ENCODE data around the gene FREM2. TPM values are rescaled to one million over a fixed set of nuclear protein-coding genes. Genes with fewer than 3 reads are reported as not detected.

FREM2 gene
- total RNA-seq, 1 donor from 2014 or later = under 0.01 TPM

DNA sequence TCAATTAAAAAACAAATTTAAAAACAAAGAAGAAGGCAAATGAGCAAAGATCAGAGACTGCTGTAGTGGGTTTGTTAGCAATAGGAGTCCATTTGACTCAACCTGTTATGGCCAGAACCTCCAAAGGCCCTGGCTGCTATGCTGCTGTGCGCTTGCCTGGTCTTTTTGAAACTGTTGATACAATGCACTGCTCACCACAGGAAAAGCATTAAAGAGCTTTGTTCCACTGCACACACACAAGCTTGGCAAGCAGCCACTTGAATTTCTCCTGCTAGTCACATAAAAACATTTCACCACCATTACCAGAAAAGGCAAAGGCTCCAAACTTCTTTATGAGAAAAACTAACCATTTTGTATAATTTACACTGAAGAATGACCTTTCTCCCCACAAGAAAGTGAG, 132.2 kb downstream of the FREM2 start:
- DNase-seq (ENCODE audit: extremely low read depth, low read depth, low spot score) = no peak

DNA sequence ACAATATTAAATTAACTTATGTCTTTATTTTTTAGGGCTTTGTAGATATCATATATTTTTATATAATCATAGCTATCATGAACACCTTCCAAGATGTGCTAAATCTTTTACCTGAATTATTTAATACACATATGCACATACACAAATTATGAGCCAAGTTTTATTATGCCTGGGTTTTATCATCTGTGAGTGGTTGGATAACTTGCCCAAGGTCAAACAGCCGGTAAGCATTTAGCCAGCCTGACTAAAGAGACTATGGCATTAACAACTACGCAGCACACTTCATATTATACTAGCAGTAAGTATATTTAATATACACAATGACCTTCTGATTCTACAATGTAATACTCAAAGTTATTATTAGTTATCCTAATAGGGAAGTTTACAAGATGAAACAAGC, 132.7 kb downstream of the FREM2 start:
- no peak for DNase-seq (ENCODE audit: extremely low read depth, low read depth, low spot score)

DNA sequence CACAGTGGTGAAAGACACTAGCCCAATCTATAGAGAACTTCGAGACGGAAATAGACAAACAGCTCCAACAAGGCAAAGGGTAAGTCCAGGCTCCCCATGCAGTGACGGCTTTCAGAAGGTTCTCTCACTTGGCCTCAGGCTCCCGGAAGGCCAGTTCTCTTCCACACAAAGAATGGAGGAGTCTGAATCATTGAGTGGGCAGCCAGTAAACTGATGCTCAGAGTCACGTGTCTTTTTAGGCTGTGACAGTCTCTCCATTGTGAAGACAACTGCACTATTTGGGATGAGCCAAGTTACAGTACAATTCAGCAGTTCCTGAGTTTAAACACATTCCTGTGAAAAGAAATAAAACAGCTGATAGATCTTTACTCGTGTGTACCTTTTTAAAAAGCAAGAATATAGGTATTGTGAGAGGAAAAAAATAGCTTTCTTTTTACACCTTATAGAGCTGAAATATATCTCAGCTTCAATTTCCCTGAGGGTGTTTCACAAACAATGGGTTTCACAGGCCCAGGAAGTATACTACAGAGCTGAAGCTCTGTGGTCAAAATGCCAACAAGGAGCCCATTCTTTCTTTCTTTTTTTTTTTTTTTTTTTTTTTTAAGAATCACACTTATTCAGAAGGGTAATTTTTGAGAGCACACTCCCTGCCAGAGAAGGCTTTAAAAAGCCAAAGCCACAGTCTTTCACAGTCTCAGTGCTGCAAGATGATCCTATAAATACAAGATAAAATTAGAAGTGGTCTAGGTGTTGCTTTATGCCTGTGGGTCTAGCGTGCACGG, 135.1 kb downstream of the FREM2 start:
- no peak for DNase-seq (ENCODE audit: extremely low read depth, low read depth, low spot score)

DNA sequence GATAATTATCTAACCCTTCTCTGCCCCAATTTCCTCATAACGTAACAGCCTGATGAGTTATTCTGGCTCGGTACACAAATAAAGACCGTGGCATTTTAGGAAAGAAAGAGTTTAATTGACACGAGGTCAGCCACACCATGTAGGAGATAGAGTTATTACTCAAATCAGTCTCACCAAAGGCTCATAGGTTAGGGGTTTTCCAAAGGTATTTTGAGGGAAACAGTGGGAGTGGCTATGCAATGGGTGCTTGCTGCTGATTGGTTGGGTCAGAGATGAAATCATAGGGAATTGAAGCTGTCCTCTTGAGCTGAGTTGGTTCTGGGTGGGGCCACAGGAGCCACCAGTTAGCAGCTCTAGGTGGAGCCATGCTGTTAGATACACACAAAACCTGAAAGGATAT, 137.5 kb downstream of the FREM2 start:
- DNase-seq (ENCODE audit: extremely low read depth, low read depth, low spot score) = no peak

DNA sequence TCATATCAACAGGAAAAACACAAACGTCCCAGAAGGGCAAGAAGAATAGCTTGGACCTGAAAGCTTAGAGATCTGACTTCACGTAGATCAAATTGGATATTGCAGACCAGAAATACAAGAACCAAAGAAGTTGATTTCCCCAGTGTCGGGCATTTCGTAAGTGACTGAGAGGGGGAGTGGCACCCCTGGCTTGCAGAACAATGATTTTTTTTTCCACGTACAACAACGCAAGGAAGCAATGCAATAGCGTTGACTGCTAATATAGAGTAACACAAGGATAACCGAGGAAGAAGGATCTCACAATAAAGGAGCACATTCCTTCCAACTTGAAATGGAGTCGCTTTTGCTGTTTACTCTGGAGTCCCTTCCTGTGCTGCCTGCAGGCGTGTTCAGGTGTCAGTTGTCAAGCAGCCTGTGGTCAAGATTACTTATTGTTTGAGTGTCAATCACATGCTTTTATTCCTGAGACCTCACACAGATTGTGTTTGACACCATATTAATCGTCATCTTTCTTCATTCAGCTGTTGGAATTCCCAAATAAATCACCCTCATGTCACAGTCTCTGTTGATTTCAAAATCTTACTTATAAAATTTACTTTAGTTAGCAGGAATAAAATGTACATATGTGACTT, 139.4 kb downstream of the FREM2 start:
- no peak for DNase-seq (ENCODE audit: extremely low read depth, low read depth, low spot score)

DNA sequence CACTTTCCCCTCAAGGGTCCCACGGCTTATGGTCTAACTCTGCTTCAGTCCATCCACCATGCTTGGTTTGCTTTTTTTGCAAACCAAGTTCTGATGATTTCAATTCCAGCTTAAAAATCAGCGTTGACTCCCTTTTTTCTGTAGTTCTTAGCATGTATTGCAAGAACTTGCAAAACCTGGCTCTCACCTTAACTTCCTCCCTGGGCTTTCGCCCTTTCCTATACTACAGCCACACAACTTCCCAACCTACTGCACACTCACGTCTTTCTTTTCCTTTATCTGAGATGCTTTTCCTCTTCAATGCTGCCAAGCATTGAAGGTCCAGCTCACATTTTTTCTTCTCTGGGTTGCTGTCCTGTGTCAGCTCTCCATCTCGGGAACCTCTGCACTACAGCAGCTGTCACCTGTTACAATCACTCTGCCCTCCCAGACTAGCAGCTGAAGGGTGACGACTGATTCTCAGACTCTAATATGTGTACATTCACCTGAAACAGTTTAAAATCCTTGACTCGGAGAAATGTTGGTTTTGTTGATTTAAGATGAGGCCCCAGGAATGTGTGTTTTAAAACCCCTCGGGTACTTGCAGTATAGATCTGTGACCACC, 143.7 kb downstream of the FREM2 start:
- no peak for DNase-seq (ENCODE audit: extremely low read depth, low read depth, low spot score)

DNA sequence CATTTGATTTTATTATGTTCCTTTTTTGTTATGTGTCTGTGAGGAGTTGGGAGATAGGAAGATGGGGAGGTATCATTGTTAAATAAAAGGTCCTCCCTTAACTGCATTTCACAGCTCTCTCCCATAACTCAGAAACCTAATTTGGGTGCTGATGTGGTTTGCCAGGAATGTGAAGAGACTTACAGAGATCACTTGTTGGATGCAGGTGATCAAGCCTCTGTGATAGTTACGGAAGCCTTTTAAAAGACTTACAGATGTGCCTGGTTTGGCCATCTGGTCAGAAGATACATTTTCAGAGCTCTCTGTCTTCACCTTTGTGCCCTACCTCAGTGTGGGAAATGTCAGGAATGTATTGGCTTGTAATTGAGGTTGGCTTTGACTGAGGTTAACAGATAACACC, 157.7 kb downstream of the FREM2 start:
- no peak for DNase-seq (ENCODE audit: extremely low read depth, low read depth, low spot score)

DNA sequence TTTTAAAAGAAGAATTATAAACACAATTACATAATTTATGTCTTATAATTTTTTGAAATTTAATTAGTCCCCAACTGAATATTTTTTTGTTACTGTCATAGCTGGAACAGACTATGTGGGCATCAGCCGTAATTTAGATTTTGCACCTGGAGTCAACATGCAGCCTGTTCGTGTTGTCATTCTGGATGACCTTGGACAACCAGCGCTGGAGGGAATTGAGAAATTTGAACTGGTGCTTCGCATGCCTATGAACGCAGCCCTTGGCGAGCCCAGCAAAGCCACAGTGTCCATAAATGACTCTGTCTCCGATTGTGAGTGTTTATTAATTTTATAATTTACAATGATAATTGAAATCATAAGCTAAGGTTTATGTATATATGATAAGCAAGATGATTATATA, 161.5 kb downstream of the FREM2 start:
- DNase-seq (ENCODE audit: extremely low read depth, low read depth, low spot score) = no peak

DNA sequence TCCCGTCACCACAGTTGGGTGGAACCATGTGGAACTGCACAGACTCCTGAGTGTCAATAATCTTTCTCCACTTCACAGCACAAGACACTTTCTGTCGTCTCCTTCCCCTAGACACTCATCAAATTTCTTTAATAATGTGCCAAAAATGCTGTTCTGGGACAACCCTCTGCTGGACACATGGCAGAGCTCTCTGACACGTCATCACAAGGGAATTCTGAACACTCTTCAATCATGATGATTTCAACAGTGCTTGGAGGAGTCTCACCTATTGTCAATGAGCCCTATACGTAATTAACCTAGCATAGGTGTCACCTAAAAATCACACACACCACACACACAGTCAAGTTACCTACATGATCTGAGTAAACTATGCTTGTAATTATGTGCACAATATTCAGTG, 162.4 kb downstream of the FREM2 start:
- no peak for DNase-seq (ENCODE audit: extremely low read depth, low read depth, low spot score)

DNA sequence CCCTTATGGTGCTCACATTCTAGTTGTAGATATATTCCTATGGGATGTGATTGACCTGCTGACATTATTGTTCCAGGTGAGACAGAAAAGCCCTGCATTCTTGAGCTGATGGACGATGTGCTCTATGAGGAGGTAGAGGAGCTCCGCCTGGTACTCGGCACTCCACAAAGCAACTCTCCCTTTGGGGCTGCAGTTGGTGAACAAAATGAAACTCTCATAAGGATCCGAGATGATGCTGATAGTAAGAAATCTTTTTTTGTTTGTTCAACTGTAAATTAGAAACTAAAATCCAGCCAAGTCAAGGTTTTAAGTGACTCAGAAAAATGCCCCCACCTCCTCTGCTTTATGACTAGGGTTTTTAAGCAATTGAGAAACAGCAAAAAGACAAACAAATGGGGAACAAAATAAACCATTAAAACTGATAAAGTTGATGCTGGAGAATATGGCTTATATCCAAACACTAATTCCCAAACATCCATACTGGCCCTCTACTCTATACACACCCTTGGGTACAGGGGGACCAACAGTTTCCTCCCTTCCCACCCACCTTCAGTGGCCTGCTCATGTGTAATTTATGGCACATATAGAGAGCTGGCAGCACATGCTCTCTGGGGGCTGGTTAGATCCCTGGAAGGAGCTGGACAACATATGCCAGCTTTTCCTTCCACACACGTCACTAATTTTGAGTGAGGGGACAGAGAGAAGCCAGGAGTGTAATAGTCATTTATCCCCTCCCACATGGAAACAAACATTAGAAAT, 164.2 kb downstream of the FREM2 start:
- DNase-seq (ENCODE audit: extremely low read depth, low read depth, low spot score) = no peak

DNA sequence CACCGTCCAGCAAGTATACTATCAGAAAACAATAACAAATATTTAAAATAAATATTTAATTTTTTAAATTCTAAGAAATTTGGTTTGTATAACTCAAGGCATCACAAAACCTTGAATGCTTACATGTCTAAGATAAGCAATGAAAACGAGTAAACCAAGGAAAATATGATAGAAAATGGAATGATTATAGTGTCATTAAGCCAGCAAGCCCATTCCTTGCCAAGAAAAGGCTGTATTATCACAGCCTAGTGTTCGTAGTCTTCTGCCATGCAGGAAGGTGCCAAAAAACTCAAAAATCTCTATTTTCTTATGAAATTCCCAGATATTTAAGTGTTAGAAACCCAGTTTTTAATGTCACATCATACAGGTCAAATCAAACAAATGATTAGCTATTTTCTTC, 167.3 kb downstream of the FREM2 start:
- DNase-seq (ENCODE audit: extremely low read depth, low read depth, low spot score) = no peak

DNA sequence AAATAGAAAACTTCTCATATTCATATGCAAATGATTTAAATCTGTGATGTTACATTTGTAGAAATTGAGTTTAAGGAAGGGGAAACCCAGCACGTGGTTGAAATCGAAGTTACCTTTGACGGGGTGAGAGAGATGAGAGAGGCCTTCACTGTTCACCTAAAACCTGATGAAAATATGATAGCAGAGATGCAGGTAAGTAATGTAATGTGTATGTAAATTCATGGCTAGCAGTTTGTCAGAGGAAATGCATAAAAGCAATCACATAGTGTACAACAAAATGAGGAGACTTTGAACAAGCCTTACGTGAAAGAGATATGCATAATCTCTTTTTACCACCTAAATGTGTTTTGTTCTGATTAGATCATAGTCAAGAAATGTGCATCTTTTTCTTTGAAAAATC, 169.2 kb downstream of the FREM2 start:
- DNase-seq (ENCODE audit: extremely low read depth, low read depth, low spot score) = no peak

DNA sequence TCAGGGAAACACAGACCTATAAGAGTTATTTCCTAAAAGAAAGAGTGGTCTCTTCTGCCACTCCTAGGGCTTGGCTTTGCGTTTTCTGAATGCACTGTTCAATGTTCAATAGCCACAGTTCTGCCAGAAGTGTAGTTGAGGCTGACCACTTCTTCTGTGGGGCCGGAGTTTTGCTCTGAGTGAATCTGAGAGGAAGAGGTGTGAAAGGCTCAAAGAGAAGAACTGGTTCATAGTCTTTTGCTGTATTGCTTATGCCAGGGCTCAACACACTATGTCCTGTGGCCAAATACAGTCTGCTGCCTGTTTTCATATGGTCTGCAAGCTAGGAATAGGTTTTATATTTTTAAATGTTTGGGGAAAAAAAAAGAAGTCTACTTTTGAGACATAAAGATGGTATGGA, 175.6 kb downstream of the FREM2 start:
- DNase-seq (ENCODE audit: extremely low read depth, low read depth, low spot score) = no peak

DNA sequence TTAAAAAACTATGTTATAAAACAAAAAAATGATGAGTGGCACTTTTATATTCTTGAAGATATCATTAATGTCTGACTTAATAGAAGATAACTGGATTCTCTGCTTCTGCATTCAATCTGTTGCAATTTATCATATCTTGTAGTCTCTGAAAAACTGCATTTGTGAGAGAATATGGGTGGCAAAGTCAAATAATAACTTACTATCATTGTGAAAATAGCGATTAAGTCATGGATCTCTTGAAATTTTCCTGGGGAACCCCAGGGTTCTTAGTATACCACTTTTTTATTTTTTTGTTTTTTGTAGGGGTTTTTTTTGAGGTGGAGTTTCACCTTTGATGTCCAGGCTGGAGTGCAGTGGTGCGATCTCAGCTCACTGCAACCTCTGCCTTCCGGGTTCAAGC, 176.7 kb downstream of the FREM2 start:
- DNase-seq (ENCODE audit: extremely low read depth, low read depth, low spot score) = no peak

DNA sequence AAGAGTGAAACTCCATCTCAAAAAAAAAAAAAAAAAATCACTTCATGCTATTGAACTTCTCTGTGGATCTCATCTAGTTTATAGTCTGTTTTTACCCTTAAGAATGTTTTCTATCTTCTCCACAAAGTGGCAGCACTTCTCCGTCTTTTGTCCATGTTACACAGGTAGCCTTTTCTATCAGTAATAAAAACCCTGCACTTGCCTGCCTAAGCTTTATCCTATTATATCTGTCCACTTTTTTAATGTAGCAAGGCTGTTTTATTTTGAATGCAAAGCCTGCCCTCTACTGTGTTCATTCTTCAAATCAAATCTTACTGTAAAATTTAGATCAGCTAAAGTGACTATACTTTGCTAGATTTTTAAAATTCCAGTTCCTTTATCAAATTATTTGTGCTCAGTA, 179.8 kb downstream of the FREM2 start:
- DNase-seq (ENCODE audit: extremely low read depth, low read depth, low spot score) = no peak

DNA sequence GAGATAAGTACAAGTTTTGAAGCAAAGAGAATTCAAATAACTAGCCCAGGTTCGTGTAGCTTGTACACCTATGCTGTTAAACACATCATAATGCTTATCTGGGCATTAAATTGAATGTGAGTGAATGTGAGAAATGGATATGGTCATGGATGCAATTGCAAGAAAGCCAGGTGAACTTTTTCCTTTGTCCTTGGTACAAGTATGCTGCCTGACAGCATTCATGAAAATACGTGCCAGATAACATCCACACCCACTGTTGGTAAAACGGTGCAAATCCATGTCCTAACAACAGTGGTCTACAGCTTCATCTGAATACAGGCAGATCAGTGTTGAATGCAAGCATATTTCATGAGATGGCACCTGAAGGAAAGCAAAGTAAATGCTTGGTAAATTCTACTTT, 181.5 kb downstream of the FREM2 start:
- no peak for DNase-seq (ENCODE audit: extremely low read depth, low read depth, low spot score)

DNA sequence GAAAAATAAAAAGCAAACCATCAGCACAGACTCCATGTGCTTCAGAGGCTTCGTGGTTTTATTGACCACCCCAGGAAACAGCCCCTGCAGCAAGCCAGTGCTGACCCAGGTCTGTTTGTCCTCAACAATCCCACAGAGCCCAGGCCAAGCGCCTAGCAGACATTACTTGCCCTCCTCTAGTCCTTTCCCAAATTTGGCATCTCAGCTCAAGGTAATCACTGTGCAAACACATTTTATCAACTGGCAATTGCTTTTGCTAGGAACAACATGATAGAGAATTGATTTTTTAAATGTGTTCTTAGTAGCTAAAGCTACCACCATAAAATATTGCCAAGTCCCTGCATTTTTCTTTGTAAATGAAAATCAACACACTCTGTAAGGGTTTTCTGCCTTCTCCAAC, 182.0 kb downstream of the FREM2 start:
- DNase-seq (ENCODE audit: extremely low read depth, low read depth, low spot score) = no peak

DNA sequence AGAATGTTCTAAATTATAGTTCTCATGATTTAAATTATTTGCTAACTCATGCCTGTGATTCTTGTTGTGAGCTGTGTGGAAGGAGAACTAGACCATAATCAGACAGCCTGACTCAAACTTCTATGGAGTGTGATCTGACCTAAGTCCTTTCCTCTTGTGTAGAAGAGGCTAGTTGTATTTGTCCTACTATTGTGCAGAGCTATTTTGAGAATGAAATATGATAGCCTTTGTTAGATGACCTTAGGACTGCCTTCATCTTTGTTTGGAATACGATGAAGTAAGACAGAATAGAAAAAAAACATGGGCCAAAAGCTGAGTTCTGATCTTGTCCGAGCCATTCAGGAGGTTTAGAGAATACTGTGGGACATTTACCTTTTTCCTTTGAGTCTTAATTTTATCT, 184.4 kb downstream of the FREM2 start:
- DNase-seq (ENCODE audit: extremely low read depth, low read depth, low spot score) = no peak

DNA sequence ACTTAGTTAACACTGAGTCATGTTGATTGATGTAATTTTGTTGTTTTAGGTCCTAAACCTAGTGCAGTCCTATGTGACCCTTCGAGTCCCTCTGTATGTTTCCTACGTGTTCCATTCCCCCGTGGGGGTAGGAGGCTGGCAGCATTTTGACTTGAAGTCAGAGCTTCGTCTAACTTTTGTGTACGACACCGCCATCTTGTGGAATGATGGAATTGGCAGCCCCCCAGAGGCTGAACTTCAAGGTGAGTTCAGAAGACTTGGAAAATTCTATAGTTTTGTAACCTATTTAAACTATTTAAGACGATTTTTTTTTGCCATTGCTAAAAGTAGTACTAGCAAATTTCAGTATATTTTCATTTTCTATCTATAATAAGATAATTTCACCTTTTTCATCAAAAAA, 185.8 kb downstream of the FREM2 start:
- no peak for DNase-seq (ENCODE audit: extremely low read depth, low read depth, low spot score)

DNA sequence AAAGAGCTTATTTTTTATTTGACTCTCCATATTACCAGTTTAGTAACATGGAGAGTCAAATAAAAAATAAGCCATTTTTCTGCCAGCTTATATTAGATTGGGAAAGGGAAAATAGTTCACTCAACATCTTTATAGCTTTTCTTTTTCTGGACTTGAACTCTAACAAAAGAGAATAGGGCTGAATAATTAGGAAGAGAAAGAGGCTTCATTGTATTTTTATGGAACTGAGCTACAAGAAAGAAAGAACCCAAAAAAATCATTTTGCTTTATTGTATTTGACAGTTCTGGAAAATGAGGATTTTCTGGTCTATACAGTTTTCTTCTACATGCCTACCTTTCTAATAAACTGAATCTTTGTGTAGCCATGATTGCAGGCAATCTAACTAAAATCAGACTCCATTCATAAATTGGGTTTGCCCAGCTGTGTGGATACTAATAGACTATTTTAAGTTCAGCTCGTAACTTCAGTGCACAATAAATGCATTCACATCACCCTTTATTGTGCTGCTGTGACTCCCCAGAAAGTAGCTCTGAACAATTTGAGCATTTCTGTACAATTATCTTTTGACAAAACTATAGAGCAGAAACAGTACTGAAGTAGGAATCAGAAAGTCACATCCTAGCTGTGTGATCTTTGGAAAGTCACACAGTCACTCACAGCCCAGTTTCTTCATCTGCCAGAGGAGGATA, 188.5 kb downstream of the FREM2 start:
- DNase-seq (ENCODE audit: extremely low read depth, low read depth, low spot score) = no peak

DNA sequence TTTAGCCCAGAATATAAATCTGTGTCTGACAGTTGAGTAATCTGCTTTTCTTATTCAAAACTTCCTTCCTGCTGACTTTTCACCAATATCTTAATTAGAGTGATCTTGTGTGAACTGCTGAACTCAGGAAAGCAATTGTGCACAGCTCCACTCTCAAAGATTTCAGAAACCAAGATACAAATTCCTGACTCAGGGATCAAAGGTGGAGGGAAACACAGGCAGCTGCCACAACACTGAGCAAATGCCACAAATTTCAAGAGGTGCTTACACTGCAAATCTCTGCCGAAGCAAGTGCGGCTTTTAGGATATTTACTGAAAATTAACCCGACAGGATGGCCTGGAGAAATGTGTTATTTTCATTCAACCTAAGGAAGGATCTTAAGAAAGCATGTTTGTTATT, 192.4 kb downstream of the FREM2 start:
- no peak for DNase-seq (ENCODE audit: extremely low read depth, low read depth, low spot score)
